ENCODE results near the gene KCTD12. TPM values are rescaled to one million over a fixed set of nuclear protein-coding genes. Genes with fewer than 3 reads are reported as not detected.

The KCTD12 gene
- total RNA-seq, 1 experiment from 2014 or later, result 0.07 TPM

DNA sequence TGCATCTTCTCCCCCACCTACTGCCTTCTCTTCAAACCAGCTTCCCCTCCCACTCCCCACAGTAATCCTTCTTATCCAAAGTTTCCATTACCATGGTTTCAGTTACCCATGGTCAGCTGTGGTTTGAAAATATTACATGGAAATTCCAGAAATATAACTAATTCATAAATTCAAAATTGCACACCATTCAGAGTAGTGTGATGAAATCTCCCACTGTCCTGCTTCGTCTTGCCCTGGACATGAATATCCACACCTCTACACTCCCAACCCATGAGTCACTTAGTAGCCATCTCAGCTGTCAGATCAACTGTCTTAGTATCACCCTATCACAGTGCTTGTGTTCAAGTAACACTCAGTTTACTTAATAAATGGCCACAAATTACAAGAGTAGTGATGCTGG, 3.8 kb upstream of the KCTD12 start:
- no peak for DNase-seq (ENCODE audit: low spot score)
- in situ Hi-C loops (cut with HindIII; ENCODE audit: low sequenced_read_pairs), result no loop called here

DNA sequence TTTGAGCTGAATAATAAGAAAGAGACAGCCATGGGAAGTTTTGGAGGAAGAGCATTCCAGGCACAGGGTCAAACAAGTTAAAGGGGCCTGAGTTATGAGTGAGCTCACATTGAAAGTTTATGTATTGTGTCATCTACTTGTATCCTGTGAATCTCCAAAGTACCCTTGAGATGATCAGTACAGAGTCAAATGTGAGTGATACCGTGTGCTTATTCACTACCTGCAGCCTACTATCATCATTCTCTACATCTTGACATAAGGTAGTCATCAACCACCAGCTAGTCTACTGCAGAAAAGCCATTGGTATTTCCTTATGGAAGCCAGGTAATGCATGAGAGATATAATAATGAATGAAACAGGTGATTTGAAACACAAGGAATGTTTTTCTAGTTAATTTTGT, 3.0 kb upstream of the KCTD12 start:
- no peak for DNase-seq (ENCODE audit: low spot score)
- in situ Hi-C loops (cut with HindIII; ENCODE audit: low sequenced_read_pairs), result no loop called here

DNA sequence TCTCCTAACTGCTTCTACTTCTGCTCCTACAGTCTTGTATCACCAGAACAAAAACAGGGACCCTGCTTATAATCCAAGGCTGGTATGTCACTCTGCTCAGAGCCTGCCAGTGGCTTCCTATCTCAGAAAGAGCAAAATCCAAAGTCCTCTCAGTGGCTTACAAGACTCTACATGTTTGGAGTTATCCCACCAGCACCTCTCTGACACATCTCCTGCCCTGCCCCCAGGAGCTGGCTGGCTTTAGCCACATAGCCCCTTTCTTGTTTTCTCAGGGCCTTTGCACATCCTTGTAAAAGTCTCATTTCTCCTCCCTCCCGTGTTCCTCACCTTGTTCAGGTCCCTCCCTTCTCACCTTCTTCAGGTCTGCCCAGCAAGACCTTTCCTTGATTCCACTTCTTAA, 2.2 kb upstream of the KCTD12 start:
- in situ Hi-C loops (cut with HindIII; ENCODE audit: low sequenced_read_pairs), result no loop called here
- DNase-seq (ENCODE audit: low spot score), result no peak

DNA sequence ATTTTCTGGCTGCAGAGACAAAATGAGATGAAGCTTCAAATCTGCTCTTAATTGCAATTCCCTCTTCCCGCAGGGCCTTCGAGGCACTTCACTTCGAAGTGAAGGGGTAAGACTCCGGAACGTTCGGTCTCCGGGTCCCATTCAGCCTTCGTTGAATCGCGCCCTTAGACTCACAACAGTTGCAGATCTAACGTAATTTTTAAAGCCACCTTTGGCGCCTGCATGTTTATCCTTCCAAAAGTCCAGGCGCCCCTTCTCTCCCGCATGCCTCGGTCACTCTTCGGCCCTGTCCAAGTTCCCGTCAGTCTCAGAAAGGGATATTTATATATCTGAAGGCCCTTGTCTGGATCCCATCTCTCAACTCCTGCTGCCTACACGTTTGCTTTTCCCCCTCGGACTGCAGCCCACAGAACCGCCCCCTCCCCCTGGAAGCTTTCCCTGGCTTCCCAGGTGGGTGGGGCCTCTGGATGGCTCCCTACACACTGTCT, 915 bp upstream of the KCTD12 start:
- DNase-seq (ENCODE audit: low spot score), result no peak
- in situ Hi-C loops (cut with HindIII; ENCODE audit: low sequenced_read_pairs), result no loop called here

DNA sequence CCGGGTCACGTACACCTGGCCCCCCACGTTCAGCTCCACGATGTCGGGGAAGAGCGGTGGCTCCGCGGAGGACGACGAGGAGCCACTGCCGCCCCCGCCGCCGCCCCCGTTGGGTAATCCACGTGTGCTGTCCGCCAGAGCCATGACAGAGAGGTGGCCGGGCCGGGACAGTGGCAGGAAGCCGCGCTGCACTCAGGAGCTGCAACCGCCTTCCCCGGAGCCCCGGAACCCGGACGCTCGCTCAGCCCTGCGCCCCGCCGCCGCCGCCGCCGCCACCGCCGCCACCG, 257 bp downstream of the KCTD12 start:
- DNase-seq (ENCODE audit: low spot score), result no peak
- in situ Hi-C loops (cut with HindIII; ENCODE audit: low sequenced_read_pairs), result no loop called here

DNA sequence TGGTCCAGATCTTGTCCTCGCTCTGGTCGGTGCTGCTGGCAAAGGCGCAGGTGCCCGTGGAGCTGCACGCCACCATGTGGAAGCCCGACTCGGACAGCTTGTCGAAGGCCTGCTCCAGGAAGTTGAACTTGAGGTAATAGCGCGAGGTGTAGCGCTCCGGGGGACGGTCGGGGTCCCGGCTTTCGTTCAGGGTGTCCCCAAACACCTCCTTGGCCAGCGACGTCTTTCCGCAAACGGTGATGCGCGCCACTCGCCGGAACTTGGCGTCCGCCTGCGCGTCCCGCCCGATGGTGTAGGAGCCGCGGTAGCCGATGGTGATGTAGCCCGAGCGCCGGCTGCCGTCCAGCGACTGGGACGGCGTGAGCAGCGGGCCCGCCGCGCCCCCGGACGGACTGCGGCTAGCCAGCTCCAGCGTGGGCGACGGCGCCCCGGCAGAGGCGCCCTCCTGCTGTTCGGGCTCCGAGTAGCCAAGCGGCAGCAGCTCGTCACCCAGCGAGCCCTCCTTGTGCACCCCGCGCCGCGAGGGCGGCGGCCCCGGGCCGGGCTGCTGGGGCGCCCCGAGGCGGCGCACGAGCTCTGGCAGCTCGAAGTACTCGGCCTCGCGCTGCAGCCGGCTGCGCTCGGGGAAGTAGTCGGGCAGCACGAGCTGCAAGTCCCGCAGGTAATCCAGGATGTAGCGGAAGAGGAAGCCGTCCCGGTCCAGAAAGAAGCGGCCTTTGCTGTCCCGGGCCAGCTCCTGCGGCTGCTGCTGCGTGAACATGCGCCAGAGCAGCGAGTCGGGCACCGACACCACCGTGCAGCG, 801 bp downstream of the KCTD12 start:
- DNase-seq (ENCODE audit: low spot score), result peak; percentile 85
- in situ Hi-C loops (cut with HindIII; ENCODE audit: low sequenced_read_pairs), result no loop called here

DNA sequence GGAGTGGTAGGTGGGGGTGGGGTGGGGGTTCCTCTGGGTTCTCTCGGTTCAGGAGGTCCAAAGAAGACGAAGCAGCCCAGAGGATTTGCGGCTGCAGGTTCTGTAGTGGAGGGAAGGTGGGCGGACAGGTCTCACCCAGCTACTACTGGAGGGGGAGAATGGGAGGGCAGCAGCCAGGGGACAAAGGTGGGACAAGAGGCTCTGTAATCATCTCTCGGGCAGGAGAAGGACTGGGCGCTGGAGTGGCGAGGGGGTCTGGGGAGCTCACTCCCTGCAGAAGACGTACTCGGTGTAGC, 1.4 kb downstream of the KCTD12 start:
- in situ Hi-C loops (cut with HindIII; ENCODE audit: low sequenced_read_pairs), result no loop called here
- DNase-seq (ENCODE audit: low spot score), result no peak

DNA sequence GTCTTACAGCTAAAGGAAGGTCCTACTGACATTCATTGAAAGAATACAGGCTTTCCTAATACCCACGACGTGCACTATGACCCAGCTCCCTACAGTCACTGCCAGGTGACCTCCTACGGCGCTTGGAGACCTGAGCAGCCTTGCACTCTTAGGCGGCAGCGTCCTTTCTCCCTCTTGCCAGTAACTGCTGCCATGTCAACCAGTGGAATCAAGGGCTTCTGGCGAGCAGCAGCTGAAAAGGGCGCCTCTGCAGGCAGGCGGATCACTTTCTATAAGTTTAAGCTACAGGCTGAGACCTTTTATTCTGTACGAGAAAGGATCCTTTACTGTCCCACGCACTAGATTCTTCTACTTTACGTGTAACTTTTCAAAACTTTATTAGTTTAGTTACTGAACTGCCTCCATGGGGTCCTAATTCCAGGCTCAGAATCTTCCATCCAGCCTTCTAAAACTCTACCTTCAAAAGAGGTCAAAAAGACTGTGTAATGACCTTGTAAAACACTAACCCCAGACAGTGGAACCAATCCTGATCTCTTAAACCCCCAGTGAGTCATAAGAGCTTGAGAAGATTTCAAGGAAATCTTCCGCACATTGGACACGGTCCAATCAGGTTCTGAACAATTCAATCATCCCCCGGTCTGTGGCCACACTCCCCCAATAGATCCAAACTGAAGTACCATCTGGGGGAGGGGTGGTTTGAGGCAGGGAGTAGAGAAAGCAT, 1.9 kb downstream of the KCTD12 start:
- peak; percentile 69 for DNase-seq (ENCODE audit: low spot score)
- in situ Hi-C loops (cut with HindIII; ENCODE audit: low sequenced_read_pairs), result no loop called here

DNA sequence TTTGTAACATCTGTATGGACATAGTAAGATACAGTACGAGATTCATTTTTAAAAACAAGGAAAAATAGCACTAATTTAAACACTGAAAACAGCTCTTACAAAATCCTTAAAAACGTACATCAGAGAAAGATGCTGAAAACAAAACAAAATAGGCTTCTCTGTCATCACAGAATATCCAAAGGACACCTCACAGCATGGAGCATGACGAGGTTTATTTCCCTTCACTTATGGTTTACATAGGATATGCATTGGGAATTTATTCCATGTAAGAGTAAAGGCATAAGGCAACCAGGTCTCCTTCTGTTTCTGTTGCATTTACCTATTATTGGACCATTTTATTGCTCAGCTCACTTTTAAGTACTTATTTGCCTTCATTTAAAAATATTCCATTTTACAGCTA, 3.0 kb downstream of the KCTD12 start:
- DNase-seq (ENCODE audit: low spot score), result no peak
- in situ Hi-C loops (cut with HindIII; ENCODE audit: low sequenced_read_pairs), result no loop called here

DNA sequence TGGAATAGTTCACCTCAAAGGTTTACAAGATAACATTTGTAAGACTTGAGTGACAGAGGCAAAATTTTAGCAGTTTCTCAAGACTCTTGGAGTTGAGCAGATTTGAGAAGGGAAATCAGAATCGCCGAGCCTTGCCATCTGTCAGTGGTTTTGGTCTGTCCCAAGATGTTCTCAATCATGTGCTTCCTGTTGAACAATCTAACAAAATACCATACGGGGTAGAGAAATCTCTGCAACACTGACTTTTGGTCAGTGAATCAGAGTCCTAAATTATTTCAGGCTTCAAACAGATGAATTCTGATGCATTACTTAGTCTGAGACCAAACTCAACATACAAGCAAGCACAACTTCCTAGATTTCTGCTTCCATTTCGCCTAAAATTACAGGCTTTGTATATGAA, 3.8 kb downstream of the KCTD12 start:
- in situ Hi-C loops (cut with HindIII; ENCODE audit: low sequenced_read_pairs), result no loop called here
- DNase-seq (ENCODE audit: low spot score), result peak; percentile 84

DNA sequence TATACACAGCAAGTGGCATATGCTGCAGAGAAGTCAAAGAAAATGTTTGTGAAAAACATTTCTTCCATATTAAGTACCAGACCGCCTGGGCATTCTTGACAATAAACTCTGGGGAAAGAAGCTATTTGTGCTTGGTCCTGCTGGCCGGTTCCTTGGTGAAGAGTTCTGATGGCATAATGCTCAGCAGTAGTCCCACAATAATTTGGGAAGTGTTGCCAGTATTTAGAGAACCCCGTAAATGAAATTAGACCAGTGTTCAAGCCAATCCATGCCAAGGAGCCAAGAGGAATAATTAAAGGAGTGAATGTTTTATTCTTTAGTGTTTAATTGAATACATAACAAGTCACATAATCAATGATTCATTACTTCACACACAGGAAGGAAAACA, 6.3 kb downstream of the KCTD12 start:
- in situ Hi-C loops (cut with HindIII; ENCODE audit: low sequenced_read_pairs), result no loop called here
- DNase-seq (ENCODE audit: low spot score), result peak; percentile 62

DNA sequence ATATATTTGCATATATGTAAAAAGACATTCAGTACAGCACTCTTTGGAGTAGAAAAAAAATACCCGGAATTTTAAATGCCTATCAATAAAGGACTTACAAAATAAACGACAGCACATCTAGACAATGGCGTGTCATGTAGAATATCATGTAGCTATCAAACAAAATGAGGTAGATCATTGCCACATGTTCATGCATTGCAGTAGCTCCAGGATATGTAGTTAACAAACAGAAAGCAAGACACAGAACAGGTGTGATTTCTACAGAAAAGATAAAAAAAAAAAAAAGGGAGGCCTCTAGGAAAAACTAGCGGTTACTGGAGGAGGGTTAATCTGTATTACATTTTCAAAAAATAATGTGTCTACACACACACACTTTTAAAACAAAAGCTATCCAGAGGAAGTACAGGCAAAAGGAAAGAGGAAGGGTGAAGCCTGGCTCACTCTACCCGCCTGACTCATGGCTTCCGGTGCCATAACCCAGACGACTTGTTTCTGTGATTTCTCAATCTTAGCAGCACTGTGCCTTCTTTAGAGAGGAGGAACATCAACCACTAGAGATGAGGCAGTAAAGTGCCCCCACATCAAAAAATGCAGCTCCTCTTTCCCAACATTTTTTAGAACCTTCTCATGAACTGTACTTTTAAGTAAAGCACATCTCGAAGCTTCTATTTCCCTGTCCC, 6.9 kb downstream of the KCTD12 start:
- in situ Hi-C loops (cut with HindIII; ENCODE audit: low sequenced_read_pairs), result no loop called here
- peak; percentile 32 for DNase-seq (ENCODE audit: low spot score)

DNA sequence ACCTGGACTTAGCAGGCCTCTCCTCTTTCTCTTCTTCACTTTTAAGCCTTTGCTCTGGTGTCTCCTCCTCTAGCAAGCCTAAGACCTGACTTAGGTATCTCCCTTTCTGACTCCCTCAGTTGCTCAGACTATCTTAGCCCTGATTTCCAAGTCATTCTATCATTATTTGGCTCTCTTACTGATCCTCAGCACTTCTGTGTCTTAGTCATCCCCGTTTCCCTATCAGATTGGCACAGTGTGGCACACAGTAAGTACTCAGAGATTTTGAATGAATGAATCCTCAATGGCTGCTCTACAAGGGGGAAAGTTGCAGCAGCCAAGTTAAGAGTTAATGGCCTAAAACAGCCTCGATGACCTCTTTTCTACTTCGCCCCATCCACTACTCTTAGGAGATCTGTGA, 8.2 kb downstream of the KCTD12 start:
- DNase-seq (ENCODE audit: low spot score), result no peak
- in situ Hi-C loops (cut with HindIII; ENCODE audit: low sequenced_read_pairs), result no loop called here

DNA sequence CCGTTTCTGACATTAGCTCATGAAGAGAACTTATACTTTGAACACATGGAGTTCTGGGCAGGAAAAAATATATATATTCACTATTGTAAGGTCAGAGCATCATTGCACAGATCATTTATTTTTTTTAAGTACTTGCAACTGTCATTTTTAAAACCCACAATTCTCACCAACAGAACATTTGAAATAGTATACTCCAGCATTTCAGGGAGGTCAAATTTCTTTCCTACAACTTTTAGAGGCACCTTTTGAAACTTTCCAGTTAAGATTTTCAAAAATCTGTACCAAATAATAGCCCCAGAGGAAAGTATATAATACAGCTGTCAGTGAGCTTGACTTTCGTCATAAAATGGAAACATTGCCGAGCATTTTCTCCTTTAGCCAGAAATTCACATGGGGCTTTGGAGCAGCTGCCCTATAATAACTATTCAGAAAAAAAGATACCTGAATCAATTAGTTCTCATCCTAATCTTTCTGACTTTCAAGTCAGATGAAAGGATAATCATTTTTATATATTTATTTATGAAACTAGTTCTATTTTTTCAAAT, 10.9 kb downstream of the KCTD12 start:
- no peak for DNase-seq (ENCODE audit: low spot score)
- in situ Hi-C loops (cut with HindIII; ENCODE audit: low sequenced_read_pairs), result no loop called here

DNA sequence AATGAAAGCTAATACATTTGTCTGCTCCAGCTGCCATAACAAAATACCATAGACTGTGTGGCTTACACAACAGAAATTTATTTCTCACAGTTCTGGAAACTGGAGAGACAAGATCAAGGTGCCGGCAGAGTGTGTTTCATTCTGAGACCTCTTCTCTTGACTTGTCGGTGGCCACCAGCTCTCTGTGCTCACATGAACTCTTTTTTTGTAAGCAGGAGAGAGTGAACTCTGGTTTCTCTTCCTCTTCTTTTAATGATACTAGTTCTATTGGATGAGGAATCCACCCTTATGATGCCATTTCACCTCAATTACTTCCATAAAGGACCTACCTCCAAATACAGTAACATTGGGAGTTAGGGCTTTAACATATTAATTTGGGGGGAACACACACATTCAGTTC, 11.7 kb downstream of the KCTD12 start:
- in situ Hi-C loops (cut with HindIII; ENCODE audit: low sequenced_read_pairs), result no loop called here
- no peak for DNase-seq (ENCODE audit: low spot score)

DNA sequence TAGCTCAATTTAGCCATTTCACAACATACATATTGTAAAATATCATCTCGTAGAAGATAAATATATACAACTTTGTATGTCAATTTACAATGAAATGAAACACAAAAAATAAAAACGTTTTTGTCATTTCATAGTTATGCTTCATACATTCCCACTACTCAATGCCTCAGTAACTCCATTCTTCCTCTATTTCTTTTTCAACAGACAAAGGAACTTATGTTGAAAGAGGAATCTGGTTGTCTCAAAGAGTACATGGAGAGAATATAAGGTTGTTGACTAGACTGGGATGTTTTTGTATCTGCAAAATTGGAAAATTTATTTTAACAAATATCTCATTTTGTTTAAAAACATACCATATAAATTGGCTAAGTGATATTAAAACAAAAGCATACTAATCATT, 12.8 kb downstream of the KCTD12 start:
- in situ Hi-C loops (cut with HindIII; ENCODE audit: low sequenced_read_pairs), result no loop called here
- DNase-seq (ENCODE audit: low spot score), result no peak

DNA sequence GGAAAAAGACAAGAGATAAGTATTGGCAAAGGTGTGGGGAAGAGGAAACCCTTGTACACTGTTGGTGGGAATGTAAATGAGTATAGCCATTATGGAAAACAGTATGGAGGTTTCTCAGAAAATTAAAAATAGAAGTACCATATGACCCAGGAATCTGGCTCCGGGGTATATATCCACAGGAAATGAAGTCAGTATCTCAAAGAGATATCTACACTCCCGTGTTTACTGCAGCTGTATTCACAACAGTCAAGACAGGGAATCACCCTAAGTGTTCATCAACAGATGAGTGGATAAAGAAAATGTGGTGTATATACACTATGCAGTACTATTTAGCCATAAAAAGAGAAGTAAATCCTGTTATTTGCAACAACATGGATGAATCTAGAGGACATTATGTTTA, 13.5 kb downstream of the KCTD12 start:
- no peak for DNase-seq (ENCODE audit: low spot score)
- in situ Hi-C loops (cut with HindIII; ENCODE audit: low sequenced_read_pairs), result no loop called here

DNA sequence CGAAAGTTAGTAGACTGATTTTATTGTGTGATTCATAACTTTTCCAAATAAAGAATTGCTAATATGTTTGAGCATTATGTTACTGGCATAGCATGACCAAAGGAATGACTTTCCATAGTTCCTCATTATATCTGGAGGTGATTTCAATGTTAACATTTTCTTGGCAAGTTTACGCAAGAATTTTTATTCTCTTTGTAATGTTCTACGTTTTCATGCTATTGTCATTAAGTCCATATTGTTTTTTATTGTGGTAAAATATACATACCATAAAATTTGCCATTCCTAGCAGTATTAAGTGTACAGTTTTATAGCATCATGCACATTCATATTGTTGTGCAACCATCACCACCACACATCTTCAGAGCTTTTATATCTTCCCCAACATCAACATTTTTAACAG, 14.8 kb downstream of the KCTD12 start:
- in situ Hi-C loops (cut with HindIII; ENCODE audit: low sequenced_read_pairs), result no loop called here
- DNase-seq (ENCODE audit: low spot score), result no peak

DNA sequence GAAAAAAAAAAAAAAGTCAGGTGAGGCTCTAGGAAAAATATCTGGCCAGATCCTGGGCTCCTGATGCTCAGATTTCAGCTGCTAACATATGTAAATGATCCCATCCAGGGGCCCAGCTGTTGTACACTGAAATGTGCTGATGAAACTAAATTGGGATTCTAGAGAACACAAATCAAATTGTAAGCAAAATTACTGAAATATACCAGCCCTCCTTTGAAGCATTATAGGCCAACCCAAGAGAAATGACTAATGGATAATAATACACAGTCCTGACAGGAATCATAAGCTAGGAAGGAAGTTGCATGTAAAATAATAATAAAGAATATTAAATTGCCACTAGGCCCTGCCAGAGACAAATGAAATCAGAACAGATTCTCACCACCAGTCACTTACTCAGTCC, 17.8 kb downstream of the KCTD12 start:
- in situ Hi-C loops (cut with HindIII; ENCODE audit: low sequenced_read_pairs), result no loop called here
- DNase-seq (ENCODE audit: low spot score), result no peak

DNA sequence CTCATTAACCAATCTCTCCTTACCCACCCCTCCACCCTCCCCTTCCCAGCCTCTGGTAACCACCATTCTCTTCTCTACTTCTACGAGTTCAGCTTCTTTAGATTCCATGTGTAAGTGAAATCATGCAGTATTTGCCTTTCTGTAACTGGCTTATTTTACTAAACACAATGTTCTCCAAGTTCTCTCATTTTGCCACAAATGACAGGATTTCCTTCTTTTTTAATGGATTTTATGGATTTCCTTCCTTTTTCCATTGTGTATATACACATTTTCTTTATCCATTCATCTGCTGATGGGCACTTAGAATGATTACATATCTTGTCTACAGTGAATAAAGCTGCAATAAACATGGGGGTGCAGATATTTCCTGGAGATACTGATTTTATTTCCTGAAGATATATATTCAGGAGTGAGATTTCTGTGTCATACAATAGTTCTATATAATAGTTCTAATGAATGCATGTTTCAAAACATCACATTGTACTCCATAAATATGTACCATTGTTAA, 20.2 kb downstream of the KCTD12 start:
- in situ Hi-C loops (cut with HindIII; ENCODE audit: low sequenced_read_pairs), result no loop called here
- DNase-seq (ENCODE audit: low spot score), result no peak
